HG02610 (cell line): Measurements from ENCODE around the gene FSTL4.

Source experiments
- ATAC-seq: cut with Tn5 transposase; IDR thresholded peaks from one replicate; pipeline ENCODE4 v1.9.1; 2021; ENCODE audit warnings: mild to moderate bottlenecking, moderate library complexity; ENCODE audit not compliant: unreplicated experiment

FSTL4 gene

DNA sequence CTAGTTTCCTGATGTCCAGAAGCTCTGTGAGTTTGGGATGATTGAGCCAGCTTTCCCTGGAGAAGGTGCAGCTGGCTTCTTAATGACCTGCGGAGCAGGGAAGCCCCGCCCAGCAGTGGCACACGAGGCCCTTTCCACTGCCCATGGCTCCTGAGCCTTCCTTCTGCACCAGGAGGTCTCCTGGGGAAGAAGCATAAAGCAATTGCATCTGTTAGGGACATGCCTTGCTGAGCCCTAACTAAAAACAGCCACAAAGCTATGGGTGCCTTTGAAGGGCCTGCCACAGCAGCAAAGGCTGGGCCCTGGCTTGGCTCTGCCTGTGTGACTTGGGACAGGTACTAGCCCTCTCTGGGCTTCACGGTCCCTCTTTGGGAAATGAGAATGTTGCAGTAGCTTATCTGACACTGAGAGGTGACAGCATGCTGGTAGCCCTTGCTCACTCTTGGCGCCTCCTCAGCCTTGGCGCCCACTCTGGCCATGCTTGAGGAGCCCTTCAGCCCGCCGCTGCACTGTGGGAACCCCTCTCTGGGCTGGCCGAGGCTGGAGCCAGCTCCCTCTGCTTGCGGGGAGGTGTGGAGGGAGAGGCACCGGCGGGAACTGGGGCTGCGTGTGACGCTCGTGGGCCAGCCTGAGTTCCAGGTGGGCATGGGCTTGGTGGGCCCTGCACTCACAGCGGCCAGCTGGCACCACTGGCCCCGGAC is 218.4 kb downstream of the FSTL4 start:
- ATAC-seq = no peak

DNA sequence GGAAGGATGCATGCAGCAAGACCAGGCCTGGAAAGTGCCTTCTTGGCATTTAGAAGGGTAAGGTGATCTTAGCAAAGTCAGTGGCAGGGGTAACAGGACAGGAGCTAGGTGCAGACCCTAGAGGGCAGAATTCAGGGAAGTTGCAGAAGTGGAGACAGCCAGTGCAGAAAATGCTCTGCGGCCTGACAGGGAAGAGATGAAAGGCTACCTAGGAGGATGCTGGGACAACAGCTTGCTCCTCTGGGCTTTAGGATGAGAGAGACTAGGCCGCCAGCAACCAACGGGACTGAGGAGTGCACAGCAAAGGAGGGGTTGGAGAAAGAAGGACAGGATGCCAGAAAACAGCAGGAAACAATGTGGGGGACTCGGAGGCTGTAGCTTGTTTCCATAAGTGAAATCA is 219.9 kb downstream of the FSTL4 start:
- ATAC-seq = no peak

DNA sequence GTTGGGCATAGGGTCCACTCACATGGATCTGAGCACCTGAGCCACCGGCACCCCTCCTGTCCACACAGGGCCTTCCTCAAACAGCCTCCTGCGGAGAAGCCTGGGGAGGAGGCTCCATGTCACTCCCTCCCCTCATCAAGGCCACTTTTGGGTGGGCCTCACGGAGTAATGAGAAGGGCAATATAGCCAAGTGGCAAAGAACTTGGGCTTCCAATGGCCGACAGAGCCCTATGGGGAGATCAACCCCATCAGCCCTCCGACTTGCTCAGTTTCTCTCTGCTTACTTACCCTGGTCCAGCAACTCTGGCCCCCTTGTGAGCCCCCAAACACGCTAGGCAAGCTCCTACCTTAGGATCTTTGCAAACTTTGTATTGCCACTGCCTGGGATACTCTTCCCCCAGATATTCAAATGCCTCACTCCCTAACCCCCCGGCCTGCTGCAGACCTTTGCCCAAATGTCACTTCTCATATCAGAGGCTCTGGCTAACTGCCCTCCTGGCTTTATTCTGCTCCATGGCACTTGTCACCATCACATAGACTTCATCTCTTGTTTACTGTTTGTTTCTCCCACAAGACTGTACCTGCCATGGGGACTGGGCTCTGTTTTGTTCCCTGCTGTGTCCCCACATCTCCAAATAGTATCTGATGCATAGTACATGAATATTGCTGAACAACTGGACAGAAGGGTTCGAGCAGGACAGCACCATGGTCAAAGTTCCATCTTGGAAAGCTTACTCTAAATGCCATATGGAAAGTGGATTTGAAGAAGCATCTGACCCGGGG is 220.8 kb downstream of the FSTL4 start:
- ATAC-seq = no peak

DNA sequence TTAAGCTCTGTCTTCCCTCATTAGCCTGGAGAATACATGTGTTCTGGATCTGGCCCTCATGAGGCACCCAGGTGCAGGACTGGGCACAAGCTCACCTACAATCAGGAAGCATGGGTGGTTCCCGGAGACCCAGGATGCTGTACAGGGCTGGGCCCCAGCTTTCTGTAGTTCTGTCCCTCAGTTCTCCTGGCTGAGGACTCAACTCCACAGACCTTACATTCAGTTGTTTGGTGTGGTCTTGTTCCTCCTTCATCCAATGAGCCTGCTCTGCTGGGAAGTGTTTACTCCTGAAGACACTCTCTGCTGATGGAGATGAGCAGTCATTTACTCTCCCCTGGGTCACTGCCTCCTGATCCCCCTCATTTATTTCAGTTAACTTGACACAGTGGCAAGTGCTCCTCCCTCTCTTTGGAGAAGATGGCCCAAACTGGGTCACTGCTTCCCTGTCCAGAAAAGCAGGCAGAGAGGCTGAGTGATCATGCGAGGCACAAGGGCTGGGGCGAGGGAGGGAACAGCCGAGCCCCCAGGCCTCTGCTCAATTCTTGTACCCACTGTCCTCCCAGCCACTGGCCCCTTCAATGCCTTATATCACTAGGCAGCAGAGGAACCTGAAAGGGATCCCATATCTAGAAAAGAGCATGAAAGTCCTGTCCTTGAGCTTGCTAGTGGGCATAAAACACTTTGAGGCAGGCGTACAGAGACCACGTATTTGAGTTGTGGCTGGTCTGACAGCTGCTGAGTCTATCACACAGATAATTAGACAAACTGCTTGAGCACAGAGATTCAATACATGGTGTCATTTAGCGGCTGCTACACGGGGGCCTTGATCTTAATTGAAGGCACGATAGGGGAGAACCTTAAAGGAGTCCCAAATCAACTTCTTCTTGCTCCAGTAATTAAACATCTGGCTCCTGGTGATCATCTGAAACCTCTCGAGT is 221.7 kb downstream of the FSTL4 start:
- no peak for ATAC-seq

DNA sequence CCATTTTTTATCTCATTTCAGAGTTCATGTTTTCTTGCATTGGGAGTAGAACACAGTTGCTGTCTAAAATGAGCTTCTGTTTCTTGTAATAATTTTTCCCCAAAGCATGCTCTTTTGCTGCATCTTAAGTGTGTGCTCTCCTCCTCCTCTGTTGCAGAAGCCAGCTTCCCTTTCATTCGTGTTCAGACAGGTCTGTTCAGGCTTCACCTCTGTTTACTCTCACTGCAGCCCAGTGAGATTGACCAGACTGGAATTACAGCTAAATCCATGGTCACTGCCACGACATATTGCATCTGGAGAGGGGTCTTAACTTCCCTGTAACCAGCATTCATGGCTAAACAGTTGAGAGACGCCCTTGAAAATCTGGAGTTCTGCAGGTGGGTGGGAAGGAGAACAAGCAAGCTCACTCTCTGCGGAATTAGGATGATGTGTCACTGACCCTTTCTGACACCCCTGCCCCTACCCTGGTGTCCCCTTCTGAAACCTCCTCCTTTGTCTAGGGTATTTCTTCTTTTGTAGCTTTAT is 223.2 kb downstream of the FSTL4 start:
- no peak for ATAC-seq

DNA sequence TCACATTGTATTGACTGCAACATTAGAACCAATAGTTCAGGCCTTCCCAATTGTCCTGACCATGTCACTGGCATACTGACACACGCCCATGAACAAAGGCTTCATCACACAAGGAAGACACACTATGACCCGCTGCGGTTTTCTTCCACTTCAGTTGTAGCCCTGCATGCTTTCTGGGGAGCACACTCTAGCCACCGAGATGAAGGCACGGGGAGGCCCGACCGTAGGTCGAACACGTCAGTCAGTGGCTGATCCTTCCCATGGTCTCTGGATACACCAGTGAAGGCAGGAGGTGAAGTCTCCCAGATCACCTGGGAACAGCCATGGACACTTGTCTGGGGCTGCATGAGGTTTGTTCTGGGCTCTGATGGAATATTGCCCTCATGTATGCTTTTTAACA is 224.7 kb downstream of the FSTL4 start:
- ATAC-seq = no peak

DNA sequence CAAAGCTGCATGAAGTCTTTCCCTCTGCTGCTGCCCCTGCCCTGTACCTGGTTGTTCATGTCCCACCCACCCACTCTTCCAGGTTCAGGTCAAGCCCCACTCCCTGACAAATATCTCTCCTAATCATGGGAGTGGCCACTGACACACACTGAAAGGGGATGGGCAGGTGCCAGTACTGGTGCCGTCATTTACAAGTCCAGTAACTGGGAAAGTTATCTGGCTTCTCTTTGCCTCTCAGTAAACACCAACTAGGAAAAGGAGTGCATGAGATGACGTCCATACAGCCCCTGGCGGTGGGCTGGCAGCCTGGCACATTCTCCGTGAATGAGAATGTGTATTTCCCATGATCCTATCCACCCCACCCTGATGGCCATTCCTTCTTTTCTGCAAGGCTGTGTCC is 225.2 kb downstream of the FSTL4 start:
- no peak for ATAC-seq

DNA sequence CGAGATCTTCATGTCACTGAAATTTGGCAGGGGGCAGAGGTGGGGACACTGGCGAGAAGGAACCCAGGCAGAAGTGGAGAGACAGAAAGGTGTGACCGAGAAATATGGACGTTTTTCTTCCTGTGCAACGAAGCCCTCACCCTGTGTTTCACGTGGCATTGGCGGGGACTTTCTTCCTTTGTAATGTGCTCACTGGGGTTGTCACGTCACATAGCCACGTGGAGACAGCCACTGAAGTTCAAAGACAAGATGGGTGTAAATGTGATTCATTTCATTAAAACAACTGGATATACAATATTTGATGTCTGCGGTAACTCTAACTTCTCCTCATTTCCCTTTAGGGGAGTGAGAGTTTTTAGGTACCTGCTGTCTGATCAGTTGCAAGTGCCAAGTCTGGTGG is 225.7 kb downstream of the FSTL4 start:
- ATAC-seq = no peak

DNA sequence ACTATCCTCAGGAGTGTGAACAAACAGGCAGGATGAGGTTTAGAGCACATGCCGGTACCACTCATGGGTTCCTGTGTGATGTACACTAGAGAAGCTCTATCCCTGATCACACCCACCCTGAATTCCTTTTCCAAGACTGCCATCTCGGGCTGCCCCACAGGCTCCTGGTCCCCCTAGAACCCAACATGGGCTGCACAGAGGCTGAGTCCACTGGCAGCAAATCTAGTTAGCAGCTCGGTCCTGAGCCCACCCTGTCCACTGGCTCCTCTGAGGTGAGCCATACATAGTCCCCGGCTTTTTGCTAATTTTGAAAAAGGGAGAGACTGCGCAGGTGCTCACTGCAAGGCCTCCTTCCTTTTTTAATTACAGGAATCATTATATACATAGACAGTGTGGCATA is 227.0 kb downstream of the FSTL4 start:
- ATAC-seq = no peak

DNA sequence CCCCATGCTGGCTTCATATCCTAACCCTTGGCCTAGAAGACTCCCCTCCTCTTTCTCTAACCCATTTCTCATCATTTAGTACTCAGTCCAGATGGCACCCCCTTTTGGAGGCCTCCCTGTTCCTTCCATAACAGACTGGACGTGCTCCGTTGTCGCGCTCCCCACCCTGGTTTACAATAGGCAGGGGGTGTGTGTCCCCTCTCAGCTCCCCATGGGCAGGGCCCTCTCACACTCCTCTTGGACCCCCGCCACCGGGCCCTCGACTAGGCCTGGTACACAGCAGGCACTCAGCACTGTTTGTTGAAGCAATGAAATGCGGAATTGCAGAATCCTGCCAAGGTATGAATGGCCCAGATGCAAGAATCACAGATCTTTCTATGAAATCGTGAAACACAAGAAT is 227.4 kb downstream of the FSTL4 start:
- ATAC-seq = no peak

DNA sequence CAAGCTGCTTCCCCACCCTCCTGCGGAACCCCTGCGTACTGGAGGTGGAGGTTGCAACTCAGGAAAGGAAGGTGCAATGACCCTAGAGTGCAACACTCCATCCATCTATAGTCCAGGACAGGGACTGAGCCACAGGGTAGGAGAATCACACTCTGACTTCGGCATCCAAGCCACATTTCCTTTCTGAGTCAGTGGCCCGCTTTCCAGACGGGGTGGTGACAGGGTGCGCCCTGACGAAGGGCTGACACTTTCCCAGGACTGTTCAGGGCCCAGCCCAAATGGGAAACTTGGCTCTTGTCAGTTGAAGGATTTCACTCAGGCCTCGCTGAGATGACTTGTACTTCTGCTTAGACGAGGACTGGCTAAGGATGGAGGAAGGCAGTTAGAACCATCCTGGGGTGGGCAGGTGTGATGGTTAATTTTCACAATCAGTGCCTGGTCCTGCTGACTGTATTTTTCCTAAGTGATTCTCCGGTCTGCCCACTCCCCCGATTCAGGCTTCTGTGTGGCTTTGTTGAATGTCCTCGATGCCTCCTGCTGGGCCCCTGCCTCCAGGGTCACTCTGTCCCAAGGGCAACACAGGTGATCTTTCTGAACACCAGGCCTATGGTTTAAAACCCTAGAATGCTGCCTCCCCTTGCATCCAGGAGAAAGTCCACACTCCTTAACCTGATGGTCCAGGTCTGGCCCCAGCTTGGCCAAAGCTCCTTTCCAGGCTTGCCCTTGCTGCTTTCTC is 228.1 kb downstream of the FSTL4 start:
- ATAC-seq = no peak

DNA sequence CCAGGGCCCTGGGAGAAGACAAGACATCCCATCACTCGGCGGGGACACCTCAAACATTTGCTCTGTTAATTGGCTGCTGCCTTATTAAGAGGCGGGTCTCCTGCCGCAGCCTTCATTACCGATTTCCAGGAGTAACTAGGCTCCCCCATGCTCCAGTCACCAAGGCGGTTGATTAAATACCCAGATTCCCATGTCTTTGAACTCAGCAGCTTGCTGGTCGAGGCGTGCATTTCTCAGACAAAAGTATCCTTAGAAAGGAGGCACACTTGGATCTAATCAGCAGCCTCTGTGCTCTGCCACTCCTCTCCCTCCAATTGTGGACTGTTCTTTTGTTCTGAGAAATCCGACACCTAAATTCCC is 228.8 kb downstream of the FSTL4 start:
- no peak for ATAC-seq

DNA sequence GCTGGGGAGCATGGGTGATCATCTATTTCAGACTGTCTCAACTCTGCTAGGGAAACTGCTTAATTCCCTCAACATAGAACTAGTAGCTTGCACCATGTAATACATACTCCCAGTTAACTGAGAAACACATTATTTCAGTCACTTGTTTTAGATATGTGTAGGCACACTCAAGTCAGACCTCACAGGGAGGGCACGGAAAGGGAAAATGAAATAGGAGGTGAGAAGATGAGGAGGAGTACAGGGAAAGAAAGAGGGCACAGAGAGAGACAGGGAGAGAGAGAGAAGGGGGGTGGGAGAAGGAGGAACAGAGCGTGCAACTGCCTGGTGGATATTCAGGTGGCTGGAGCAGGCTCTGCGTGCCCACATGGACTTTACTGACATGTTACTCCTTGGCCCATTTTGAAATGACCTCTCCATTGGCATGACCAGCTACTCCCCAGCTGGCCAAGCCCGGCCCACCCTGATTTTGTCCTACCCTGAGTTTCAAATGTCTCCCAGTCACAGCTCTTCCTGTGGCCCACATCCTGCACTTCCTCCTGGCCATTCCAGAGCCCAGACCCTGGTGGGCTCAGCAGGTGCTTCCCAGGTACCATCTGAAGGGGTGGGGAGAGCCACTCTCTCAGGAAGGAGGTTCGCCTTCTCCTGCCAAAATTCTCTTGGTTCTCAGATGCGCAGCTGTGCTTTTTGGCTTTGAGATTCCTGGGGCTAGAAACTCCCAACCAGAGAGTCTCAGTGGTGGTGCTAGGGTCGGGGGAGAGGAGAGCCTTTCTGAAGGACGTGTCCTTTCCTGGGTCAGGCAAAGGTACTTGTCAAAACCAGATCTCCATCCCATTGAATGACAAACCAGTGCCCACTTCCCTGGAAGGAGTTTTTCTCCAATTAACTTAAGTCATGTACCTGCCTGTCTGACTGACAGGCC is 229.4 kb downstream of the FSTL4 start:
- ATAC-seq = no peak

DNA sequence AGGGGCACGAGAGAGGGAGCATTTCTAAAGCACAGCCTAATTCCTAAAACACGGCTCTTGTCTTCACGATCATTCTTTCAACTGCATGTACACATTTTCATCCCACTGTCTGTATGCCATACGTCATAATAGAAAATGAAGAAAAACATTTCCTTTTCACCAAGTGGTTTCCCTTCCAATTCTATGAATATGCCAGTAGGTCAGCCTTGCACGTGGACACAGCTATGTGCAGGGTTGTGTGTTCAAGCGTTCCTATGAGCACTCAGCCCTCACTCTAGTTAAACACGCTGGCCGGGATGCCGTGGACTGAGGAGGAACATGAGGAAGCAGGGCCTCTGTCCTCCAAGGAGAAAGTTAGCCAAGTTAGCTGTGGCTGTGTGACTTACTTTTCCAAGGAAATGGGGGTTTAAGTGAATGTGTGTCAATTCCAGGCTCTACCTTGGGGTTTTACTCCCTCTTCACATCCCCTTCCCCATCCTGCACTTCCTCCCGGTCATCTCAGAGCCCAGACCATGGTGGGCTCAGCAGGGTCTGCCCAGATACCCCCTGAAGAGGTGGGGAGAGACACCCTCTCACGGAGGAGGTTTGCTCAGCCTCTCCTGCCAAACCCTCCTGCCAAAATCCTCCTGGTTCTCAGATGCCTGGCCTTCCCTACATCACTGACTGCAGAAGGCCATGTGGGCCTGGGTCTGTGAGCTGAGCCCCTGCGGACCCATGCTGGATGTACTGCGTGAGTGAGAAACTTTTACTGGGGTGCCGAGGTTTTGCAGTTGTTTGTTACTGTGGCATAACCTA is 230.6 kb downstream of the FSTL4 start:
- ATAC-seq = no peak

DNA sequence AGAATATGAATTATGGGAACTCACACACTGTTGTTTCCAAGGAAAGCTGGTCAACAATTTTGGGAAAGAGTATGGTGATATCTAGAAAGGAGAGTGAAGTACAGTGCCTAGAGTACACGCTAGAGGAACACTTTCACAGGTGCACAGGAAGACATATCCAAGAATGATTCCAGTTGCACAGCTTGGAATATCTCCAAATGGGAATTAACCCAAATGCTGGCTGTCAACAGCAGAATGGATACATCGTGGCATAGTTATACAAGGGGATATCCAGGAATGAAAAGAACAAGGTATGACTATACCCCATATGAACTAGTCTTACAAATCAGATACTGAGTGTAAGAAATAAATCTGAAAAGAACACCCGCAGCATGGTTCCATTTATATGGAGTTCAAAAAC is 231.3 kb downstream of the FSTL4 start:
- no peak for ATAC-seq

DNA sequence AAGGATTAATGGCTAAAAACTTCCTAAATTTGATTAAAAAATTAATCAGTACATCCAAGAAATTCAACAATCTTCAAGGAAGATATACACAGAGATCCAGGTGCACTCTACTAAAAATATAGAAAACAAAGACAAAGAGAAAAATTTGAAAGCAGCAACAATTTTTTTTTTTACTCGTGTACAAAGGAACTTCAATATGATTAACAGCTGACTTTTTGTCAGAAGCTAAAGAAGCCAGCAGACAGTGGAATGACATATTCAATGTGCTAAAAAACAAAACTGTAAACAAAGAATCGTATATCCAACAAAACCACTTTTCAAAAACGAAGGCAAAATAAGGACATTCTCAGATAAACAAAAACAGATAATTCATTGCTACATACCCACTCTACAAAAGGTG is 234.6 kb downstream of the FSTL4 start:
- ATAC-seq = no peak

DNA sequence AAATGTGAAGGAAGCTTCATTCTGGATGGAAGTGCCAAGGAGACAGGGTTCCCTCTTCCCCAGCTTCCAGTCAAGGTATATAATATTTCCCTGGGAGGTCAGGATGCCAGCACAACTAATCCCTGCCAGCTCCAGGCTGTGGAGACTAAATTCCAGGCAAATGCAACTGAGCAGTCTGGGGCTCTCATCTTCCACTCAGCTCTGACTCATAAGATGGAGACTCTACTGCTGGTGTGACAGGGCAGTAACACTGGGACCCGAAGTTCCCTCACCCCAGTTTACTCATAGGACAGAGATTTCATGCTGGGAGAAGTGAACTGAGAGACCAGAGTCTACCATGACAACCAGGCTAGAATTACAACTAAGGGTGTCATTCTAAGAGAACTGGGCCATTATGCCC is 235.4 kb downstream of the FSTL4 start:
- no peak for ATAC-seq

DNA sequence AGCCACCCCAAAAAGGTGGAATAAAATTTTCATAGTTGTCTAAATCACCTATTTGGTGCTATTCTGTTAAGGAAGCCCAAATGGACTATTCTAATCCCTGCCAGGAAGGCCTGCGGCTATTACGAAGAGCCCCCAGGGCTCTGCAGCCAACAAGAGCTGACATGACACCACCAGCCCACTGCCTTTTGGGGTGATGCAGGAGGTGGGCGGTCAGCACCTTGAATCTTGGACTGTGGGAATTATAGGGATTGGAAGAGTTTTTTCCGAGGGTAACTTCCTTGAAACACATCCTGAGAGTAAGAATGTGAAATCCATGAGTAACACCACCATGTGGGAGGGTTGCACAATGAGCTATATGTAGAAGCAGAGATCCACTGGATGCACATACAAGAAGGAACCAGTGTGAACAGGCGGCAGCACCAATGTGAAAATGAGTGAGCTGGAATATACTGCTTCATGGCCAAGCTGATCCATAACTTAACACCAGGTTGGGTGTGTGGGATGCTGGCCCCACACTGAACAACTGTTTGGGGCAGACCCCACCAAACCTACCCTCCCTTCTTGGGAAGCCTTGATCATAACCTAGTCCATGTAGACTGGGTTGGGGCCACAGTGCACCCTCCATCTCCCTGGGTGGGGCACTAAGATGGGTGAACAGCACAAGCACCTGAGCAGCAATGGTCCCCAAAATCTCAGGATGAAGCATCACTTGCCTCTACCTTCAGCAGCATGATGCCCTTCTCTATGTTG is 239.0 kb downstream of the FSTL4 start:
- no peak for ATAC-seq
